Liver (tissue), 9 donors: ENCODE results near the gene FAM78A. TPM values are rescaled to one million over a fixed set of nuclear protein-coding genes. Genes with fewer than 3 reads are reported as not detected.
"Not testable (repeated sequence)": the region's sequence is repeated elsewhere in the genome, so short reads cannot be mapped to it uniquely, and the experiment has no call there.

Experiments used
- DNase-seq: peaks from one replicate; pipeline ENCODE4 v3.0.0-alpha.2; 2017; ENCODE audit warnings: low spot score
- H3K27ac ChIP-seq, 2 donors: one replicate each; pipeline ENCODE4 v1.7.0; 2013; ENCODE audit warnings: inconsistent platforms in 2 of 2, low read length in 2 of 2, control low read depth in 1 of 2, low read depth in 1 of 2, mild to moderate bottlenecking in 1 of 2
- H3K27me3 ChIP-seq, 4 donors: one replicate each; pipeline versions ENCODE4 v1.6.1 to v1.7.0; 2013; ENCODE audit warnings: low read length in 3 of 4, inconsistent platforms in 1 of 4, mild to moderate bottlenecking in 1 of 4, moderate library complexity in 1 of 4; ENCODE audit not compliant: control insufficient read depth in 4 of 4, insufficient read depth in 4 of 4
- H3K36me3 ChIP-seq, 4 donors: one replicate each; pipeline versions ENCODE4 v1.6.1 to v1.7.0; 2013; ENCODE audit warnings: low read length in 3 of 4, mild to moderate bottlenecking in 3 of 4, low read depth in 1 of 4, moderate library complexity in 1 of 4; ENCODE audit not compliant: control insufficient read depth in 4 of 4, insufficient read depth in 3 of 4
- H3K4me1 ChIP-seq, 4 donors: one replicate each; pipeline versions ENCODE4 v1.6.1 to v1.7.0; 2013; ENCODE audit warnings: low read length in 3 of 4, mild to moderate bottlenecking in 3 of 4, moderate library complexity in 1 of 4; ENCODE audit not compliant: control insufficient read depth in 4 of 4, insufficient read depth in 4 of 4
- H3K4me3 ChIP-seq, 3 donors: one replicate each; pipeline versions ENCODE4 v1.6.1 to v1.7.0; 2013; ENCODE audit warnings: low read length in 3 of 3, control low read depth in 1 of 3, low read depth in 1 of 3, mild to moderate bottlenecking in 1 of 3
- H3K9ac ChIP-seq, 2 donors: one replicate each; pipeline ENCODE4 v1.7.0; 2013; ENCODE audit warnings: low read length in 2 of 2, mild to moderate bottlenecking in 2 of 2, moderate library complexity in 2 of 2, control low read depth in 1 of 2, low read depth in 1 of 2
- H3K9me3 ChIP-seq, 4 donors: one replicate each; pipeline versions ENCODE4 v1.6.1 to v1.7.0; 2013; ENCODE audit warnings: low read length in 3 of 4; ENCODE audit not compliant: control insufficient read depth in 4 of 4
- ATF3 ChIP-seq: IDR thresholded peaks from 2 replicates; pipeline ENCODE4 v1.6.1; 2016; ENCODE audit warnings: antibody characterized with exemption
- CTCF ChIP-seq: fragments of 150-350 bp; IDR thresholded peaks from 2 replicates; pipeline ENCODE4 v1.5.1; 2017; ENCODE audit warnings: improper control_type of control experiment, low read depth, low read length; ENCODE audit not compliant: missing input control
- FOXA1 ChIP-seq: IDR thresholded peaks from 2 replicates; pipeline ENCODE4 v1.6.1; 2016; ENCODE audit warnings: antibody characterized with exemption
- FOXA2 ChIP-seq: IDR thresholded peaks from 2 replicates; pipeline ENCODE4 v1.6.1; 2016; ENCODE audit warnings: antibody characterized with exemption
- HNF4A ChIP-seq, 2 donors: conservative IDR thresholded peaks; 2 replicates each; pipeline ENCODE4 v1.6.1; 2016; ENCODE audit warnings: antibody characterized with exemption in 2 of 2, mild to moderate bottlenecking in 2 of 2
- HNF4G ChIP-seq: IDR thresholded peaks from 2 replicates; pipeline ENCODE4 v1.6.1; 2016; ENCODE audit warnings: antibody characterized with exemption
- JUND ChIP-seq, 2 donors: IDR thresholded peaks; 2 replicates each; pipeline ENCODE4 v1.6.1; 2016; ENCODE audit warnings: antibody characterized with exemption in 2 of 2
- MAX ChIP-seq: IDR thresholded peaks from 2 replicates; pipeline ENCODE4 v1.6.1; 2016; ENCODE audit warnings: antibody characterized with exemption
- NR2F2 ChIP-seq: IDR thresholded peaks from 2 replicates; pipeline ENCODE4 v1.6.1; 2016; ENCODE audit warnings: antibody characterized with exemption
- RAD21 ChIP-seq, 2 donors: IDR thresholded peaks; 2 replicates each; pipeline ENCODE4 v1.6.1; 2016; ENCODE audit warnings: antibody characterized with exemption in 2 of 2, mild to moderate bottlenecking in 2 of 2
- SP1 ChIP-seq: IDR thresholded peaks from 2 replicates; pipeline ENCODE4 v1.6.1; 2018; ENCODE audit warnings: antibody characterized with exemption, mild to moderate bottlenecking
- TAF1 ChIP-seq: conservative IDR thresholded peaks from 2 replicates; pipeline ENCODE4 v1.6.1; 2016; ENCODE audit warnings: antibody characterized with exemption, mild to moderate bottlenecking
- YY1 ChIP-seq: IDR thresholded peaks from 2 replicates; pipeline ENCODE4 v1.6.1; 2016; ENCODE audit warnings: antibody characterized with exemption, mild to moderate bottlenecking
- ZBTB33 ChIP-seq: IDR thresholded peaks from 2 replicates; pipeline ENCODE4 v1.6.1; 2016; ENCODE audit warnings: antibody characterized with exemption
- WGBS: extraction: QIAGEN DNeasy Blood & Tissue Kit; methylation state at CpG from one replicate; pipeline ENCODE4 v1.1.7; 2013; 5-methylcytosine and 5-hydroxymethylcytosine counted together
- polyA plus RNA-seq, 2 donors: library from polyadenylated mRNA; stranded (reverse) in 1 of 2; unstranded in 1 of 2; fragments of 200-250 nt in 1 of 2; fragments of >200 nt in 1 of 2; fragmentation: Nextera tagmentation in 1 of 2; extraction: Ambion mirVana in 1 of 2; gene quantifications; one replicate each; pipeline versions ENCODE4 v1.2.1 to v1.2.3, GENCODE V29; 2013 to 2015
- total RNA-seq, 2 donors: library from RNA; depleted of rRNA; stranded (reverse); fragments of >200 nt; gene quantifications; one replicate each; pipeline ENCODE4 v1.2.3, GENCODE V29; 2014
- donor health status: healthy.
- donor health status: healthy.
- donor health status: healthy.
- donor health status: healthy.
- donor health status: healthy.

Gene FAM78A
- total and polyA plus RNA-seq, 4 donors: 0.25 to 6.6 (median 1.7) TPM

- H3K4me1 ChIP-seq: no peaks in the 10 kb centered on the region
- DNase-seq: no peak
- no peak overlapping the region for H3K9ac ChIP-seq
- H3K27me3 ChIP-seq: no peaks in the 10 kb centered on the region
- no peak overlapping the region for H3K4me3 ChIP-seq
- peaks cover 2 to 24% (median 15%) of the 10 kb centered on the region in 4 donors for H3K36me3 ChIP-seq
- no peak overlapping the region for H3K27ac ChIP-seq
- no peaks in the 10 kb centered on the region for H3K9me3 ChIP-seq
- 84% methylated on average over 6 of the region's 6 CpGs for WGBS
- TF ChIP-seq FOXA1 (no peak), TAF1 (no peak), SP1 (no peak)
Measured at GRCh38 chr9:131217331-131218031, 58.8 kb downstream of the FAM78A start.

- no peak for TF ChIP-seq FOXA1
- TF ChIP-seq HNF4G: no peak
- Histone ChIP-seq H3K9ac (no peak overlapping the region), H3K4me1 (no peaks in the 10 kb centered on the region), H3K27ac (no peak overlapping the region), H3K9me3 (no peaks in the 10 kb centered on the region), H3K4me3 (no peak overlapping the region), H3K36me3 (peaks cover 2 to 20% (median 15%) of the 10 kb centered on the region in 4 donors), H3K27me3 (no peaks in the 10 kb centered on the region)
- DNase-seq: no peak
- 89% methylated on average over 4 of the region's 4 CpGs for WGBS
Measured at GRCh38 chr9:131216806-131217205, 59.5 kb downstream of the FAM78A start.

GRCh38 chr9:131214876-131215275 lies 61.4 kb downstream of the FAM78A start:
- no peak for DNase-seq
- peak; percentile 52 for TF ChIP-seq NR2F2
- no peak for TF ChIP-seq ATF3
- H3K27ac ChIP-seq: no peak overlapping the region
- WGBS: 71% methylated on average over 4 of the region's 4 CpGs
- H3K4me1 ChIP-seq: no peaks in the 10 kb centered on the region
- no peaks in the 10 kb centered on the region for H3K9me3 ChIP-seq
- no peak overlapping the region for H3K9ac ChIP-seq
- H3K4me3 ChIP-seq: no peak overlapping the region
- no peaks in the 10 kb centered on the region for H3K27me3 ChIP-seq
- H3K36me3 ChIP-seq: peaks cover 0 to 19% (median 17%) of the 10 kb centered on the region in 4 donors

GRCh38 chr9:131214286-131214856 lies 61.9 kb downstream of the FAM78A start:
- H3K4me3 ChIP-seq: no peak overlapping the region
- H3K4me1 ChIP-seq: no peaks in the 10 kb centered on the region
- TF ChIP-seq HNF4G (no peak), ATF3 (no peak), RAD21 (IDR thresholded peaks at IDR 0.05) (no peak), CTCF (no peak), SP1 (no peak), JUND (IDR thresholded peaks at IDR 0.05) (no peak), ZBTB33 (no peak), HNF4A (conservative IDR thresholded peaks at IDR 0.05) (no peak), MAX (no peak), FOXA1 (no peak), YY1 (no peak), TAF1 (no peak), FOXA2 (no peak)
- H3K27me3 ChIP-seq: no peaks in the 10 kb centered on the region
- no peak for DNase-seq
- no peaks in the 10 kb centered on the region for H3K9me3 ChIP-seq
- WGBS: 78% methylated on average over 7 of the region's 7 CpGs
- no peak overlapping the region for H3K27ac ChIP-seq
- H3K36me3 ChIP-seq: peaks cover 0 to 18% (median 15%) of the 10 kb centered on the region in 4 donors
- no peak overlapping the region for H3K9ac ChIP-seq

- WGBS: 97% methylated on average over 4 of the region's 4 CpGs
- not testable (repeated sequence) for H3K9me3 ChIP-seq, H3K4me3 ChIP-seq, DNase-seq, H3K9ac ChIP-seq, H3K27ac ChIP-seq, H3K4me1 ChIP-seq, H3K27me3 ChIP-seq
- H3K36me3 ChIP-seq: peaks cover 3 to 17% (median 16%) of the 10 kb centered on the region in 4 donors
Measured at GRCh38 chr9:131211920-131212319, 64.4 kb downstream of the FAM78A start.
